Liver (tissue), 3 donors: ENCODE results near the gene EXOG.

Experiments
- CTCF ChIP-seq: fragments of 150-350 bp; IDR thresholded peaks from 2 replicates; pipeline ENCODE4 v1.5.1; 2017; ENCODE audit warnings: improper control_type of control experiment, low read depth, low read length; ENCODE audit not compliant: missing input control
- MAX ChIP-seq: IDR thresholded peaks from 2 replicates; pipeline ENCODE4 v1.6.1; 2016; ENCODE audit warnings: antibody characterized with exemption
- NR2F2 ChIP-seq: IDR thresholded peaks from 2 replicates; pipeline ENCODE4 v1.6.1; 2016; ENCODE audit warnings: antibody characterized with exemption
- RAD21 ChIP-seq, 2 donors: IDR thresholded peaks; 2 replicates each; pipeline ENCODE4 v1.6.1; 2016; ENCODE audit warnings: antibody characterized with exemption in 2 of 2, mild to moderate bottlenecking in 2 of 2
- REST ChIP-seq: IDR thresholded peaks from 2 replicates; pipeline ENCODE4 v1.6.1; 2016; ENCODE audit warnings: antibody characterized with exemption, mild to moderate bottlenecking
- ZBTB33 ChIP-seq: IDR thresholded peaks from 2 replicates; pipeline ENCODE4 v1.6.1; 2016; ENCODE audit warnings: antibody characterized with exemption
- donor health status: healthy.
- donor health status: healthy.

- TF ChIP-seq RAD21 (IDR thresholded peaks at IDR 0.05) (no peak), CTCF (no peak), NR2F2 (no peak), ZBTB33 (no peak), REST (no peak), MAX (no peak)
These were observed 71.4 kb downstream of the EXOG start for GRCh38 chr3:38567498-38567897.
